ENCODE data around the gene CDH4.
"Not testable (repeated sequence)": the region's sequence is repeated elsewhere in the genome, so short reads cannot be mapped to it uniquely, and the experiment has no call there.

The CDH4 gene

DNA sequence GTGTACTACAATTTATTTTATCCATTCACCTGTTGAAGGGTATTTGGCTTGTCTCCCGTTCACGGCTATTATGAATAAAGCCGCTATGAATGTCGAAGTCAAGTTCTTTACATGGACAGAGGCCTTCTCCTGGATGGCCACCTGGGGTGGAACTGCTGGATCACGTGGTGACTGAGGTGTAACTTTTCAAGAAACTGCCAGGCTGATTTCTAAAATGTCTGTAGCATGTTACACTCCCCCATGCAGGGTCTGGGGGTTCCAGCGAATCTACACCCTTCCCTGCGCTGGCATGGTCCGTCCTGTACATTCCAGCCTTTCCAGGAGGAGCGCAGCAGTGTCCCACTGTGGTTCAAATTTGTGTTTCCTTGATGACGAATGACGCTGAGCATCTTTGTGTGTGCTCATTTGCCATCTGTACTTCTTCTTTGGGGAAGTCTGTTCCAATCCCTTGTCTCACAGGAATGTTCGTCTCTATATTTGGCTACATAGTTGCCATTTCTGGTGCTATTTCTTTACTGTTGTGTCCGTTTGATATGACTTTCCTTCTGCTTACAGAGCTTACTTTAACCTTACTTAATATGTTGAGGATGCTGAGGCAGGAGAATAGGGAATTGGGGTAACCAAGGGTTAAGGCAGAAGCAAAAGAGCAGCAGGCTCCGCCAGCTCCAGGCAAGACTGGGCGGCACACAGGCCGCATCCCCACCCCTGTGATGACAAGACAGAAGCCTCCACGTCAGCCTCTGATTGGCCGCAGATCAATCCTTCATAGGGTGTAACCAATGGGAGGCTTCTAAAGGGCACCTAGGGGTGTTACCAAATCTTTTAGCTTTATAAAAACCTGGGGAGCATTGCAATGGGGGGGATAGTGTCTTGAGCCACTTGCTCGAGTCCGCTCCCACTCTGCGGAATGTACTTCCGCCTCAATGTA, 707.0 kb downstream of the CDH4 start:
- peak; percentile 26 for DNase-seq

DNA sequence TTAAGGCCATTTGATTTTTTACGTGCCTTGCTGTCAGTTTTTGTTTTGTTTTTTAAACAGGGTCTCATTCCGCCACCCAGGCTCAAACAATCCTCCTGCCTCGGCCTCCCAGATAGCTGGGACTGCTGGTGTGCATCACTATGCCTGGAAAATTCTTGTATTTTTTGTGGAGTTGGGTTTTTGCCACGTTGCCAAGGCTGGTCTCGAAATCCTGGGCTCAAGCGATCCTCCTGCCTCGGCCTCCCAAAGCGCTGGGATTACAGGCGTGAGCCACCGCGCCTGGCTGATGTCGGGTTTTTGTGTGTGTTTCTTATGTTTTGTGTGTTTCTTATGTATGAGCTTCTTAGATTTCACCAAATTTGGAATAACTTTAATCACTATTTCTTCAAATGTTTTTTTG, 708.8 kb downstream of the CDH4 start:
- DNase-seq = no peak

DNA sequence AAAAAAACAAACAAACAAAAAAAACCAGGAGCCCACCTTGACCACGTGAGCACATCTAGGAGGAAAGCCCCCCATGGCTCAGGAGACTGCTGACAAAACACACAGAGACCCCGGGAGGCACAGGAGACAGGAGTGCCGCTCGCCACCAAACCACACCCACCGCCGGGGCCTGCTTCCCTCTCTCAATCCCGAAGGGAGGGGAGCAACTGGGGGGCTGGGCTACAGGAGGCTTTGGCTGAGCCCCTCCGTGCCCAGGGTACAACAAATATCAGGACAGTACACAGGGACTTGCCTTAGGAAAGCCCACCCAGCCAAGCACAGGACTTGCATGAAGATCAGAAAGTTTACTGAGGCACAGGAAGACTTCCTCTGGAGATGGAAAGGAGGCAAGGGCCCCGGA, 711.1 kb downstream of the CDH4 start:
- DNase-seq = no peak

DNA sequence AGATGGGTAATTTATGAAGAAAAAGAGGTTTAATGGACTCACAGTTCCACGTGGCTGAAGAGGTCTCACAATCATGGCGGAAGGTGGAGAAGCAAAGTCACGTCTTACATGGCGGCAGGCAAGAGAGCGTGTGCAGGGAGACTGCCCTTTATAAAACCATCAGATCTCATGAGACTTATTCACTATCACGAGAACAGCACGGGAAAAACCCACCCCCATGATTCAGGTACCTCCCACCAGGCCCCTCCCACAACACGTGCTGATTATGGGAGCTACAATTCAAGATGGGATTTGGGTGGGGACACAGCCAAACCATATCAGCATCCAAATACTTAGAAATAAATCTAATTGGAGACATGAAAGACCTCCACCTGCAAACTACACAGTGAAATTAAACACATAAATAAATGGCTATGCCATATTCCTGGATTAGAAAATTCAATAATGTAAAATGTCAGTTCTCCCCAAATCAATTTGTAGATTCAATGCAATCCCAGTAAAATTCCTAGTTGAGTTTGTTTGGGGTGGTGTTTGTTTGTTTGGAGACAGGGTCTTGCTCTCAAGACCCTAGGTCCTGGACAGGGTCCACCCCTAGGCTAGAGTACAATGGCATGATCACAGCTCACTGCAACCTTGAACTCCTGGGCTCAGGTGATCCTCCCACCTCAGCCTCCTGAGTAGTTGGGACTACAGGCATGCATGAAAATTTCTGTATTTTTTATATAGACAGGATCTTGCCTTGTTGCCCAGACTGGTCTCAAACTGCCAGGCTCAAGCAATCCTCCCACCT, 712.0 kb downstream of the CDH4 start:
- DNase-seq = no peak

- DNase-seq = no peak
Observed at GRCh38 chr20:61964675-61965605, 712.9 kb downstream of the CDH4 start.

DNA sequence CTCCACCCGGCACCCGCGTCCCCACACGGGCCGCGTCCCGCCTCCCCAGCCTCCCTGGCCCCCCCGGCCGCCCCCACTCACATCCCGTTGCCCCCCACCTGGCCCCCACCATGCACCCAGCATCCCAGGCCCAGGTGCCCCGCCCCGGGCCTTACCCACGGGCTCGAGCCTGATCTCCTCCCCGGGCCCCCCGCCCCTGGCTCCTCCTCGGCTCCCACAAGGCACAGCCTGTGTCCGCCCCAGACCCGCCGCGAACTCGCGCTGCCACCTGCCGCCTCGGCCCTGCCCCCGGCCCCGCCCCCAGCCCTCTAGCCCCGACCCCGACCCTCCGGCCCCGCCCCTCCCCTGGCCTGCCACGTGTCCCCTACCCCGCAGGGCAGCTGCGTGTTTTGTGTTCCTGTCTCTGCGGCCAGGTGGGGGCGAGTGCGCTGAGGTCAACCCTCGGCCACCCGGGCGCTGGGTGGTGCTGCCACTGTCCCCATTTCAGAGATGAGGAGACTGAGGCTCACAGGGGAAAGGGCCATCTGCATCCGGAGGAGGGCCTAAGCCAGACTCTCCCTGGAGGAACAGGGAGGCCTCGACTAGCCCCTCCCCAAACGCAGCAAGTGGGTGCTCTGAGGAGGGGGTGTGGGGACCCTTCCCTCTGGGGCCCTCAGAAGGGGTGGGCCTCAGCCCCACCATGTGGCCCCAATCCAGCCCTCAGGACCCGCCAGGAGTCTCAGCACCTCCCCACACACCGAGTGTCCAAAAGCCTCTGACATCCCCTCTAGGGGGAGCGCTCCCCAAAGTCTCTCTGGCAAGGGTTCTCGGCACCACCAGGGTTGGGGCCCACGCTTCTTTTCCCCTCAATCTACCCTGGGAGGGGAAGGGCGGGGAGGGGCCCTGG, 713.8 kb downstream of the CDH4 start:
- DNase-seq = no peak

DNA sequence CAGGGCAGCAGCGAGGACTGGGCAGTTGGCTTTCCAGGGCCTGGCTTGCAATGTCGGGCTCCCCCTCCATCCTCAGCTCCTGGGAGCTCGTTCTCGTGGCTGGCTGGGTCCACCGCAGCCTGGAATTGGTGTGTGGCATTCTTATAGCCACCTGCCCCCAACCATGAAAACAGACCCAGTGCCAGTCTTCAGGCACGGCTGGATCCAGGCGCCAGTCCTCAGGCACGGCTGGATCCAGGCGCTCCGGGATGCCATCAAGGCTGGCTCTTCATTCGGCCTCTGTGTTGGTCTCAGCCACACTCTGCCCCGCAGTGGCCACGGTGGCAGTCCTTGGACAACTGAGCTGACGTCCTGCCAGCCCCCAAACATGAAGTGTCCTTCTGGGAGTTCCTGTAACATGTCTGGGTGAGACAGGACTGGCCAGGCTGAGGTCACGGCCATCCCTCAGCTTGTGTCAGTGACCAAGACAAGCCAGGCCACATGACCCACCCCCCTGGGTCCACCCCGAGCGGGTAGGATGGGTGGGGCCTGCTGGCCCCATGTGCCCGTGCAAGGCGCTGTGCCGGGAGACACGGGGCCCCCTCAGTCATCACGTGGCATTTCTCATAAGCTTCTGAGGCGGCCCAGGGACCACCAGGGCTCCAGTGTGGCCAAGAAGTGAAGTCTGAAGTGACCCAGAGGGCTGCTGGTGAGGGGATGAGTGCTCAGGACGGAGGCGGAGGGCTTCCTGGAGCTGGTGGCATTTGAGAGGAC, 714.6 kb downstream of the CDH4 start:
- DNase-seq = no peak

GRCh38 chr20:61967300-61967699, 715.2 kb downstream of the CDH4 start:
- no peak for DNase-seq

- no peak for DNase-seq
Observed at GRCh38 chr20:61968036-61968810, 716.2 kb downstream of the CDH4 start.

DNA sequence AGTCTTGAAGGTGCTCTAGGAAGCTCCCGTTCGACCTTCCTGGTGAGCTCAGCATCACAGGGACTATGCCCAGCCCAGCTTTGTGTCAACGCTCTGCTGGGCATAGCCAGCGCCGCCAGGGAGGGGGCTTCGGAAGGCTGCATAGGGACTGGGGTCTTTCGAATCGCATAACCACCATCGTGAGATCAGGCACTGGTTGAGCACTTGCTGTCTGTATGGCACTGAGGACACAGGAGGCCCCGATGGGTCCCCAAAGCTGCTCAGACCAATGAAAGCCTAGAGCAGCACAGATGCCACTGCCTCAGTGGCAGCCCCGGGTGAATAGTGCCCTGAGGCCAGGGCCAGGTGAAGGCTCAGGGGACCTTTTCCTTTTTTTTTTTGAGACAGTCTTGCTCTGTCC, 716.9 kb downstream of the CDH4 start:
- DNase-seq = no peak

GRCh38 chr20:61969806-61970205, 717.7 kb downstream of the CDH4 start:
- no peak for DNase-seq

DNA sequence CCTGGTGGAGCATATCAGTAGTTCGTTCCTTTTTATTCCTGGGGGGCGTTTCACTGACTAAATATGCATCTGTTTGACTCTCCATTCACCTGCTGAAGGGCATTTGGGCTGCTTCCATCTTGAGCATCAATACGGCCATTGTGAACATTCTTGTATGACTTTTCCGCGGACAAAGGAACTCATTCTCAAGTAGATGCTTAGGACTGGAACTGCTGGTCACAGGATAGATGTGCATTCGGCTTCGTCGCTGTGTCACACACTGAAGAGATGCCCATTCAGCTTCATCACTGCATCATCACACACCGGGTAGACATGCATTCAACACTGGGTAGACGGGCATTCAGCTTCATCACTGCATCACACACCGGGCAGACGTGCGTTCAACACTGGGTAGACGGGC, 718.3 kb downstream of the CDH4 start:
- DNase-seq = no peak

- not testable (repeated sequence) for DNase-seq
Observed at GRCh38 chr20:61971595-61971994, 719.5 kb downstream of the CDH4 start.

GRCh38 chr20:61972636-61973508, 720.8 kb downstream of the CDH4 start:
- no peak for DNase-seq

DNA sequence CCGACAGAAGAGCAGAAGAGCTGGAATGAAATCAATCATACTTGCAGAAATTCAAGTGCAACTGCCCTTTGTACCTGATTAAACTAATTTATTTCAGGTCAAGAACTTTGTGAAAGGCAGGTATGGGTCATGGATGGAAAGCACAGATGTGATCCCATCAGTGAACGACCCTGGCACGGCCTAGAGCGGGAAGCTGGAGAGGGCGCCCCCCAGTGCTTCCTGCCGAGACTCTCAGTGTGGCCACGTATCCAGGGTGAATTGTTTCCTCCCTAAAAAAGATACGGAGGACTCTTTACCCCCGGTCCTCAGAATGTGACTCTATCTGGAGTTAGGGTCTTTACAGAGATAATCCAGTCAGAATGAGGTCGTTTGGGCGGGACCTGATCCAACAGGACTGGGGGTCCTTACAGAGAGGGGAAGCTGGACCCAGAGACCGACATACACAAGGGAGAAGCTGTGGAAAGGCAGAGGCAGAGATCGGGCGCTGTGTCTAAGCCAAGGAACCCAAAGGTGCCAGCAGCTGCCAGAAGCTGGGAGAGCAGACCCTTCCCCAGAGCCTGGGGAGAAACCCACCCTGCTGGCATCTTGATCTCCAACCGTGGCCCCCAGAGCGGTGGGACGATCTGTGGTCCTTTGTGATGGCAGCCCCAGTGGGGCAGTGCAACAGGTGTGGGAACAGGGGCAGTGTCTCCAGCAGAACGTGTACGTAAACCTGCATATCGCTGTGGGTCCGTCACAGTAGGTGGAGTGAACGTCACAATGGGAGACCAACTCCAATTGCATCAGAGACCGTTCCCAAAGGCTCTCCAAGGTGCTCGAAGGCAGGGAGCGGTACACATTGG, 721.7 kb downstream of the CDH4 start:
- no peak for DNase-seq

DNA sequence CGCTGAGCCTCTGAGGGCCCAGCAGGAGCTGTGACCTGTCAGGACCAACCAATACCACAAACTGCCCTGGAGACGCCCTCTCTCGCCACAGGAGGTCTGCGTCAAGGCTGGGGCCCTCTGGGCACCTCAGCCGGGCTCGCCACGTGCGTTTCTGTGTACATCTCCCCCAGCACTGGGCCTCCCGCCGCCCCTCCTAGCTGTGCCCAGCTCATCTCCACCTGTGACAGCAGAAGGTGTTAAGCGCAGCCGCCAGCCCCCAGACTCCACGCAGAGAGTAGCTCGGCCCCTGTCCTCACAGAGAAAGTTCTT, 722.2 kb downstream of the CDH4 start:
- no peak for DNase-seq

- no peak for DNase-seq
Observed at GRCh38 chr20:61975407-61976129, 723.5 kb downstream of the CDH4 start.

DNA sequence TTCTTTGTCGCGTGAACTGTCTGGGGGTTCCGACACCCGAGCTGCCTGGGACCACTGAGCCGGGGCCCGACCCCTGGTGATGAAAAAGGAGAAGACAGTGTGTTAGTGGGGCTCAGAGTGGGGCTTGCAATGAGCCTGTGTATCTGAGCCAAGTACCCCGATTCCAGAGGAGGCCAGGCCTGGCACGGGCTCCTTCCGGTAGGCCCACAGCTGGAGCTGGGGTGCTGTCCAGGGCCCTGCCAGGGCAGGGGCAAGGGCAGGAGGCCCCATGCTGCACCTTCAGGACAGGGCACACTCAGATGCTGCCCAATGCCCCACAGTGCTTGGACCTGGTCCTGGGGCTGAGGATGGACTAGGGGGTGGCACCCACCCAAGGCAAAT, 724.2 kb downstream of the CDH4 start:
- DNase-seq = no peak
